ENCODE results near the gene HS3ST3A1.
A peak's percentile ranks its signal among the peaks of the same experiment; 100 is the strongest.
"Not testable (repeated sequence)": the region's sequence is repeated elsewhere in the genome, so short reads cannot be mapped to it uniquely, and the experiment has no call there.

The HS3ST3A1 gene

DNA sequence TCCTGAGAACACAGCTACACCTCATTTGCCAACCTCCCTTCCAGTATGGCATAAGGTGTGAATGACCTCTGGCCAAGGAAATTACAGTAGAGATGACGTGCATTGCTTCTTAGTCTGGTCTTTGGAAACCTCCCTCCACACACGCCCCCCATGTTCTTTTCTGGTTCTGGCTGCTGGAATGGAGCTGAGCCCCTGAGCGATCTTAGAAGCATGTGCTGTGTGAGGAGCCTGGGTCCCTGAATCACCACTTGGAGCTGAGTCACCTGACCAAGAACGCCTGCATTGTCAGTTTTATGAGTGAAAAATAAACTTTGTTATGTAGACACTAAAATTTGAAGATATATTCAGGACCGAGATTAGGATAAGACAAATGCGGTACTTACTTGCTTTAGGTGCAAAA is 51.4 kb downstream of the HS3ST3A1 start:
- DNase-seq (ENCODE audit: low read depth) = no peak
- no peak overlapping the region for H3K4me3 ChIP-seq (ENCODE audit: low read depth, low read length)
- TF ChIP-seq CTCF (conservative IDR thresholded peaks at IDR 0.05; ENCODE audit: low read depth, low read length) = no peak

DNA sequence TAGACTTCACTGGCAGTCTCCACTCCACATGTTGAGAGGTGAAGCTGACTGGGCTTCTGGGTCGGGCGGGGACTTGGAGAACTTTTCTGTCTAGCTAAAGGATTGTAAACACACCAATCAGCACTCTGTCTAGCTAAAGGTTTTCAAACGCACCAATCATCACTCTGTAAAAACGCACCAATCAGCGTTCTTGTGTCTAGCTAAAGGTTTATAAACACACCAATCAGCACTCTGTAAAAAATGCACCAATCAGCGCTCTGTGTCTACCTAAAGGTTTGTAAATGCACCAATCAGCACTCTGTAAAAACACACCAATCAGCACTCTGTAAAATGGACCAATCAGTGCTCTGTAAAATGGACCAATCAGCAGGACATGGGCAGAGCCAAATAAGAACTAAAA is 53.2 kb downstream of the HS3ST3A1 start:
- not testable (repeated sequence) for H3K4me3 ChIP-seq (ENCODE audit: low read depth, low read length); DNase-seq (ENCODE audit: low read depth)

- no peak for DNase-seq (ENCODE audit: low read depth)
- no peak overlapping the region for H3K4me3 ChIP-seq (ENCODE audit: low read depth, low read length)
- TF ChIP-seq CTCF (conservative IDR thresholded peaks at IDR 0.05; ENCODE audit: low read depth, low read length) = no peak
Measured at GRCh38 chr17:13546851-13547250, 54.9 kb downstream of the HS3ST3A1 start.

DNA sequence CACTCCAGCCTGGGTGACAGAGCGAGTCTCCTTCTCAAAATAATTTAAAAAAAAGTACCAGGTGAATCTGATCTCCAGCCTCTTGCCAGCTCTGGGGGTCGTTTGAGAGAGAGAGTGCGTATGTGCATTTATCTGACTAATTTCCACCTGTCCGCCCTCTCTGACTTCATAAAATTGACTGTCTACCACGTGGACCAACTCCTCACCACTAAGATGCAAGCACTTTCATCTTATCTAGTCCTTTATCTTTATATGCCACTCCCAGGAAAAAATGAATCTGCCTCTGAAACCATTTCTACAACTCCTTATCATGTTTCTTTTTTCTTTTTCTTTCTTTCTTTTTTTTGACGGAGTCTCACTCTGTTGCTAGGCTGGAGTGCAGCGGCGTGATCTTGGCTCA is 55.8 kb downstream of the HS3ST3A1 start:
- no peak overlapping the region for H3K4me3 ChIP-seq (ENCODE audit: low read depth, low read length)
- DNase-seq (ENCODE audit: low read depth) = no peak
- TF ChIP-seq CTCF (conservative IDR thresholded peaks at IDR 0.05; ENCODE audit: low read depth, low read length) = no peak

DNA sequence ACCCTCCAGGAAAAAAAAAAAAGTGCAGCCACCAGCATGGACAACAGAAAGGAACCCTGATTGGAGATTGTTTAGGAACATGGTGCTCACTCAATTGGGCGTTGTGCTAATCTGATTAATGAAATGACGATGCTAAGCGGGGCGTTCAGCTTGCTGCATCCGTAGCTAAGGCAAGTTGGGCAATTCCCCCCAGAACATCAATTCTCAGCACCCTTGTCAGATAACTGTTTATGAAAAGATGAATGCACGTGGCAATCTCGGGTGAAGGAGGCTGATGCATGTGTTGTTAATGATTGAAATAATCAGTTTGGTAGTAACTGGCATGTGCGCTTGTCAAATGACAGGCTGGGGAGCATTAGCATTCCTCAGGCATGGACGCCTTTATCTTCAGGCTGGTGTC is 57.0 kb downstream of the HS3ST3A1 start:
- no peak overlapping the region for H3K4me3 ChIP-seq (ENCODE audit: low read depth, low read length)
- no peak for DNase-seq (ENCODE audit: low read depth)
- TF ChIP-seq CTCF (conservative IDR thresholded peaks at IDR 0.05; ENCODE audit: low read depth, low read length) = no peak

GRCh38 chr17:13544292-13544691 is 57.4 kb downstream of the HS3ST3A1 start:
- TF ChIP-seq CTCF (conservative IDR thresholded peaks at IDR 0.05; ENCODE audit: low read depth, low read length) = no peak
- H3K4me3 ChIP-seq (ENCODE audit: low read depth, low read length) = no peak overlapping the region
- DNase-seq (ENCODE audit: low read depth) = peak; percentile 99

GRCh38 chr17:13542636-13543035 is 59.1 kb downstream of the HS3ST3A1 start:
- no peak overlapping the region for H3K4me3 ChIP-seq (ENCODE audit: low read depth, low read length)
- no peak for TF ChIP-seq CTCF (conservative IDR thresholded peaks at IDR 0.05; ENCODE audit: low read depth, low read length)
- no peak for DNase-seq (ENCODE audit: low read depth)

GRCh38 chr17:13541032-13541480 is 60.7 kb downstream of the HS3ST3A1 start:
- no peak overlapping the region for H3K4me3 ChIP-seq (ENCODE audit: low read depth, low read length)
- peak; percentile 97 for DNase-seq (ENCODE audit: low read depth)
- no peak for TF ChIP-seq CTCF (conservative IDR thresholded peaks at IDR 0.05; ENCODE audit: low read depth, low read length)
